Left renal cortex interstitium (tissue), 4 donors: ENCODE data around the gene PIK3C2B. TPM values are rescaled to one million over a fixed set of nuclear protein-coding genes. Genes with fewer than 3 reads are reported as not detected.
A peak's percentile ranks its signal among the peaks of the same experiment; 100 is the strongest.
"Not testable (repeated sequence)": the region's sequence is repeated elsewhere in the genome, so short reads cannot be mapped to it uniquely, and the experiment has no call there.

Experiments
- DNase-seq, 4 donors: peaks; one replicate each; pipeline ENCODE4 v3.0.0-alpha.2; 2013; ENCODE audit warnings: low read depth in 4 of 4, low spot score in 2 of 4, missing footprints in 1 of 4
- polyA plus RNA-seq, 4 donors: library from polyadenylated mRNA; unstranded; fragments of 120-200 nt; gene quantifications; one replicate each; pipeline ENCODE4 v1.2.1, GENCODE V29; 2013; ENCODE audit not compliant: insufficient read length in 4 of 4

The PIK3C2B gene
- polyA plus RNA-seq, 4 donors: 13.2 to 28.7 (median 20.1) TPM

DNA sequence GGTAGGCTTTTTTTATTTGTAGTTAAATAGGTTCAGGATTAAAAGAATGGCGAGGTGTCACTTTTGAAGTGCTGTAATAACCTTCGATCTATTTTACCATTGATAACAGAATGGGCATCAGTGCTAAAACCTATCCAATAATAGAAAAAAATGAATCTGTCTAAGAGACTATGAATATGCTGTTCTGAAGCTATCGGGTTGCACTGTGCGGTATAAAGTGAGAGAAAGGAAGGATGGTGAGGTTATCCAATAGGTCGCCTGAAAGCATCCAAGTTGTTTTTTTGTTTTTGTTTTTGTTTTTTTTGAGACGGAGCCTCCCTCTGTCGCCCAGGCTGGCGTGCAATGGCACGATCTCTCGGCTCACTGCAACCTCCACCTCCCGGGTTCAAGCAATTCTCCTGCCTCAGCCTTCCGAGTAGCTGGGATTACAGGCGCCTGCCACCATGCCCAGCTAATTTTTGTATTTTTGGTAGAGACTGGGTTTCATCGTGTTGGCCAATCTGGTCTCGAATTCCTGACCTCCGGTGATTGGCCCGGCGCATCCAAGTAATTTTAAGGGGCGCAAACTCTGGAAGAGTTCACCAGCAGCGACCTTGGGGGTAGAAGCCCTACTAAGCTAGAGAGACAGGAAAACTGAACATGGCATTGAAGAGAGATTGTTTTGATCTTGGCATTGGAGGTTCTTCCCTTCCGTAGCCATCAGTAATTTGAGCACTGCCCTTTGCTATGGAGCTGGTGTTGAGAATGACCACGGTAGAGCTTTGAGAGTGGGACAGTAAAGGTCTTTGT is 12.9 kb upstream of the PIK3C2B start:
- peak in 1 of 4 donors; percentile 39 for DNase-seq

DNA sequence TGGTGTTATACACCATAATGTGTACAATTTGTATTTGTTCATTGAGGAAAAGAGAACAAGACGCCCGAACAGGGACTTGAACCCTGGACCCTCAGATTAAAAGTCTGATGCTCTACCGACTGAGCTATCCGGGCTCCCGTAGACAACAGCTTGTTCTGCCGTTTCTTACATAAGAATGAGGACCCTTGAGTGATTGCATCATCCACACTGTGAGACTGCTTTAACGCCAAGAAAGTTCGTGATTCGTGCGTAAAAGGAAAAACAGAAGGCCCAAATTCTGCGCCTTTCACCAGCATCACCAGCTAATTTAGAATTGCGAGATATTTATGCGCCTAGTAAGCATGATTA is 12.3 kb upstream of the PIK3C2B start:
- DNase-seq: peak; percentile 93 to 98 (median 96)

DNA sequence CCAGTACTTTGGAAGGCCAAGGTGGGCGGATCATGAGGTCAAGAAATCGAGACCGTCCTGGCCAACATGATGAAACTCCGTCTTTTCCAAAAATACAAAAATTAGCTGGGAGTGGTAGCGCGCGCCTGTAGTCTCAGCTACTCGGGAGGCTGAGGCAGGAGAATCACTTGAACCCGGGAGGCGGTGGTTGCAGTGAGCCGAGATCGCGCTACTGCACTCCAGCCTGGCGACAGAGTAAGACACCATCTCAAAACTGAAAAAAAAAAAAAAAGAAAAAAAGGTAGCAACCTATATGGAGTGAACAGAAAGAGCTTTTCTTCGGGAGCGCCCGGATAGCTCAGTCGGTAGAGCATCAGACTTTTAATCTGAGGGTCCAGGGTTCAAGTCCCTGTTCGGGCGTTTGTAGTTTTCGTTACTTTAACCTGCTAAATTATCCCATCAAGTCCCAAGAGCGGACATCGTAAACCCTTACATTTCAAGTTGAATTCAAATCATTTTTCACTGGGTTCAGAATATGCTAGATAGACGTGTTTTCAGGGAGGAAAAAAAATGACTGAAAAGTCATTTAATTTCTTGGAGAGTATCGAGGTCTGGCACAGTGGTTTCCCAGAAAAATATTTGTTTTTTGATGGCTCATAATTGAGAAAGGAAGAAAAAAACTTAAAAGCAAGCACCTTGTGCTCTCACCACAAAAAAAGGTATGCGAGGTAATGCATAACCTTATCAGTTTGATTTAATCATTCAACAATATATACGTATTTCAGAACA is 11.8 kb upstream of the PIK3C2B start:
- peak; percentile 77 to 91 (median 80) for DNase-seq

DNA sequence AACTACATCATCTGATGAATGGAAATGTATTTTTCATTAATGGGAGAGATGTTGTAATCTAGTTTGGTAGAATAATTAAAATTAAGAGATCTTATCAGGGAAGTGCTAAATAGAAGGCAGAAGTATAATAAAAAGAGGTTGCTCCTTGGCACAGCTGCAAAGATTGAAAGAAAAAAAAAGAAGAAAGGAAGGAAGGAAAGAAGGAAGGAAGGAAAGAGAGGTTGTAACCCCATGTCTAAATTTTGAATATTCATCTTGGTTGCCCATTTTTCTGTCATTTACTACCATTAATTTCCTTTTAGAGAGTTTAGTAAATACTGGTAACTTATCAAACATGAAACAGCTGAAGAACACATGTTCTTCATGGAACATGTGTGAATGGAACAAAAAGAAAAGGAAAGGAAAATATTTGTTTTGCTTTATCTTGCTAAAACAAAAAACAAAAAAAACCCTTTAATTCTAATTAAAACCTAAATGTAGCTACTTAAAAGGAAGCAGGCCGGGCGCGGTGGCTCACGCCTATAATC is 11.1 kb upstream of the PIK3C2B start:
- DNase-seq: no peak

DNA sequence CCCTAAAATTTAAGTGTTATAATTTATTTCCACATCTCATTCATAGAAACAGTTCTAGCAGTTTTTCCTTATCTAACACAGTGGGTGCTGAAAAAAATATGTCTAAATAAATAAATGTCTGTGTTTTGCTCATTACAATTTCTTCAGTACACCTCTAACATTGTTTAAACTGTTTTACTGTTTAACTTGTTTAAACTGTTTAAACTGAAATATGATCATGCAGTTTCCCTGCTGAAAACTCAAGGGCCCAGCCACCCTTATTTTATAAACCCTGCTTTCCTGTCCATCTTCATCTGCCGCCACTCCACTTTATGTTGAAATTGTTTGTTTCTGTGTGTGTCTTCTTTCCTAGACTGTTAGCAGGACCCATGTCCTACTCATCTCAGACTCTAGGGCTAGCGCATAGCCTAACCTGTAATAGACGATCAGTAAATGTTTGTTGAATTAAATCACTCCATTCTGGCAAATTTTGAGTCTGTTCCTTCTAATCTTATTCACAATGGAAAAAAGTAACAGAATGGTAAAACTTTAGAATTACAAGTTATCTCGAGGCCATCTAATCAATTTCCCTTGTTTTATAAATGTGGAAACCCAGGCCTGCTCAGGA is 9.4 kb upstream of the PIK3C2B start:
- no peak for DNase-seq

DNA sequence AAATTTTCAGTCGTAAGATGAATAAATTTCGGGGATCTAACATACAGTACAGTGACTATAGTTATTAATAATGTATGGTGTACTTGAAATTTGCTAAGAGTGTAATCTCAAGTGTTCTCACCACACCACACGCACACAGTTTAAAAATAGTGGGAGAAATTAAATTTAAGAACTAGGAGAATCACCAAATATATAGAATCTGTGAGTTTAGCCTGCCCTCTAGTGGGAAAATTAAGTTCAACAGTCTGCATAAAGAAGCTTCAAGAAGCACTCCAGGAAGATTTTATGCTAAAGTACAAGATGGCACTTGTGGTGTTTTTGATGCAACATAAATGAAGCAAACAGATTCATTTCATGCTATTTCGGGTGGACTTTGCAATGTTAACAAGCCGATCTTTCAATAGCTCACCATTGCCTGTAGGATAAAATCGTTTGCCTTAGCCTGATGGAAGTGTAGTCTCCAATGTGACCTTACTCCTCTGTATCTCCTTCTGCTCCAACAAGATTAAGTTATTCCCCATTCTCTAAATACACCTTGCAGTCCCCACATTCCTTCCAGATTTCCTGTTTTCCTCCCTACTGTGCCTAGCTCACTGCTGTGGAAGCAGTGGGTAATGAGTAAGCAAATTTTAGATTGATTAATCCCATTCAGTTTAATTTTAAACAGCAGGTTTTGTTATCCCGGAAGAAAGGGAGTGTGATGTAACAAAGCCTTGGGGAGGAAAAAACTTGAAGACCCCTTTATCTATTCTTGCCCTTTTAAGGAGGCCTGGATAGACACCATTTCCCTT is 8.7 kb upstream of the PIK3C2B start:
- peak in 1 of 4 donors; percentile 73 for DNase-seq

DNA sequence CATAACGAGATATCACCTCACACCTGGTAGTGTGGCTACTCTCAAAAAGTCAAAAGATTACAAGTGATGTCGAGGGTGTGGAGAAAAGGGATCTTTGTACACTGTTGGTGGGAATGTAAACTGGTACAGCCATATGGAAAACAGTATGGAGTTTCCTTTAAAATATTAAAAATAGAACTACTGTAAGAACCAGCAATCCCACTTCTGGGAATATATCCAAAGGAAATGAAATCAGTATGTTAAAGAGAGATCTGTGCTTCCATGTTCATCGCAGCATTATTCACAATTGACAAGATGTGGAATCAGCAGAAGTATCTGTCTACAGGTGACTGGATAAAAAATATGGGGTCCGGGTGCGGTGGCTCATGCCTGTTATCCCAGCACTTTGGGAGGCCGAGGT is 7.6 kb upstream of the PIK3C2B start:
- DNase-seq: no peak

DNA sequence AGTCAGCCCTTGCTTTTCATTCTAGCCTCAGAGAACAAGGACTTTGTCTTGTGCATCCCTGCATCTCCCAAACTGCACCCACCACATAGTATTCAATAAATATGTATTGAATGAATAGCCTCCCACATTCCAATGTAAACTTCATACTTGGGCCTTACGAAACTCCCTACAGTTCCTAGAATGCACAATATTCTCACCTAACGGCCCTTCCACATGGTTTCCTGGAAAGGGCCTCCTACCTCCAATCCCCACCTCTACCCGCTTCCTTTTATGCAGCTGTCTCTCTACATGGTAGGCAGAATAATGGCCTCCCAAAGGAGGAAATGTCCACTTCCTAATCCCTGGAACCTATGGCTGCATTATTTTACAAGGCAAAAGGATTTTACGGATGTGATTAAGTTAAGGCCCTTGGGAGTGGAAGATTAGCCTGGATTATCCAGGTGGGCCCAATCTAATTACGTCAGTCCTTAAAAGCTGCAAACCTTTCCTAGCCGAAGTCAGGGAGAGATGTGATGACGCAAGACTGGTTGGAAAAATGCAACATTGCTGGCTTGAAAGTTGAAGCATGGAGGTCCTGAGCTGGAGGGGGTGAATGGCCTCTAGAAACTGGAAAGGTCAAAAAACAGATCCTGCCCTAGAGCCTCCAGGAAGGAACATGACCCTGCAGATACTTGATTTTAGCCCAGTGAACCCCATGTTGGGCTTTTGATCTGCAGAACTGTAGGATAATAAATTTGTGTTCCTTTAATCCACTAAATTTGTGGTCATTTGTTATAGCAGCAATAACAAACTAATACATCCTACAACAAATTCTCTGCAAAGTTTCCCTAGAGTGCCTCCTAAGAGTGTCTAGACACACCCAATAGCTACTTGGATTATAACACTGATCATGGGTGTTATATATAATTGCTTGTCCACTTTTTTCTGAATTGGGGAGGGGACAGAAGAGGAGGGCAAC is 5.2 kb upstream of the PIK3C2B start:
- DNase-seq: no peak

DNA sequence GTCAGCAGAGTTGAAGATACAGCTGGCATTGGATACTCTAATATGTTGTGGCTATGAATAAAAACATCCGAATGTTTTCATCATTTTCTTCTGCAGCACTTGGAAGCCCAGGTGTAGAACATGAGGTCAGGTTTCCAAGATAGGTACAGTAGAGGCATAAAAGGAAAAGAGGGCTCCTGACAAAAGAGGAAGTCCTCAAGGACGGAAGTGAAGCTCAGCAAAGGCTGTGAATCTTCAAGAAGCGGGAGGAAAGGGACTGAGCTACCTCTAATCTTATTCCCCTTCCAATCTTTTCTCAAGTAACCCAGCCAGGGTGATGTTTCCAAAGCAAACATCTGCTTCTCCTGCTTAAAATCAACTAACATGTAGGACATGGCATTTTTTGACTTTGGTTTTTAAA is 4.4 kb upstream of the PIK3C2B start:
- no peak for DNase-seq

DNA sequence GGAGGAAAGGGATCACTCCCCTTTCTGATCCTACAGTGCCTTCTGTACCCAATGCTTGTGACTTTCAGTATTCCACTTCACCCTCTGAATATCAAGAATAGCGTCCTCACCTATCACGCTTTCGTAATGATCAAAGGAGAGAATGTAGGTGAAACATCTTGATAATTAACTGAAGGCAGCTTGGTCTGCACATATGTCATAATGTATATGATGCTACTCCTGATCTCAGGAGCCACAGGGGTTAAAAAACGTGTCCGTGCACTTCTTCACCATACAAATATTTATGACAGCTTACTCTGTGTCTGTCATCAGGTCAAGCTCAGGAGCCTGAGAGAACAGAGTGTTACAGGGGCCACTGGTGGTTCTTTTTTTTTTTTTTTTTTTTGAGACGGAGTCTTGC is 1.2 kb upstream of the PIK3C2B start:
- DNase-seq: no peak

DNA sequence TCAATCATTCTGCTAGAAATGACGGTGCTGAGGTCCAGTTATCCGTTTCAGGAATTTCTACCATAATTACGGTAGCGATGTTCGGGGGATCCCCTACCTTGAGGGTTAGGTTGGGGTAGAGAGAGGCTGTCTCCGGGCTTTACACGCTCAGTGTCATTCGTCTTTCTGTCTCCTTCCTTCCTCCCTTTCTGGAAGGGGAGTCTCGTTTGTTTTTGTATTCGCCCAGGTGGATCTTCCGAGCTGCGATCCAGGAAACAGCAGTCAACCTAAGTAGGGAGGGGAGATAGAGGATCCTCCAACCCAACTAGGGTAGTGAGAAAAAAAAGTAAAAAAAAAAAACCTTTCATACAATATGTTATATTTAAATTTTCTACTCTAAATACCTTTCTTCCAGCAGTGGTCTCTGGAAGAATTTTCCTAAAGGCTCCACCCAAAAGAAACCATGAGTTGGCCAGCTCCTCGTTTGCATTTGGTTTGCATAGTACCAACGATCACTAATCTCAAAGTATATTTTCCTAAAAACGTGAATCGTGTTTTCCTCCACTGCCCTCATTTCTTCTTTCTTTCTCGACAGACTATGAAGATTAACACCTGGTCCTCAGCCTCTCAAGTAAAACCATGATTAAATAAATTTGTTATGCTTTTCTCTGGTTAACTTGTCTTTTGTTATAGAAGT is 611 bp upstream of the PIK3C2B start:
- no peak for DNase-seq

DNA sequence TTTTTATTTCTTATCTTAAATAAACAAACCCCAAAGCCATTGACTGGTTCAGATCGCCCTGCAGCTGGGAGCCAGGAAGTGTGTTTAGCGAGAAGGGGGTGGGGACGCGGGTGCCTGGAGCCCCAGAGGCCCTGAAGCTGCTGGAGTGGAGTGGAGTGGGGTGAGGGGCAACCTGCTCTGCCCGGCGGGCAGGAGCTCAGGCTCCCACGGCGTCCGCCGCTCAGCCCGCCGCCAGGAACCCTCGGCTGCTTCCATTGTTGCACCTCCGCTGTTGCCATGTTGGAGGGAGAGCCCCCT is 673 bp downstream of the PIK3C2B start:
- no peak for DNase-seq

DNA sequence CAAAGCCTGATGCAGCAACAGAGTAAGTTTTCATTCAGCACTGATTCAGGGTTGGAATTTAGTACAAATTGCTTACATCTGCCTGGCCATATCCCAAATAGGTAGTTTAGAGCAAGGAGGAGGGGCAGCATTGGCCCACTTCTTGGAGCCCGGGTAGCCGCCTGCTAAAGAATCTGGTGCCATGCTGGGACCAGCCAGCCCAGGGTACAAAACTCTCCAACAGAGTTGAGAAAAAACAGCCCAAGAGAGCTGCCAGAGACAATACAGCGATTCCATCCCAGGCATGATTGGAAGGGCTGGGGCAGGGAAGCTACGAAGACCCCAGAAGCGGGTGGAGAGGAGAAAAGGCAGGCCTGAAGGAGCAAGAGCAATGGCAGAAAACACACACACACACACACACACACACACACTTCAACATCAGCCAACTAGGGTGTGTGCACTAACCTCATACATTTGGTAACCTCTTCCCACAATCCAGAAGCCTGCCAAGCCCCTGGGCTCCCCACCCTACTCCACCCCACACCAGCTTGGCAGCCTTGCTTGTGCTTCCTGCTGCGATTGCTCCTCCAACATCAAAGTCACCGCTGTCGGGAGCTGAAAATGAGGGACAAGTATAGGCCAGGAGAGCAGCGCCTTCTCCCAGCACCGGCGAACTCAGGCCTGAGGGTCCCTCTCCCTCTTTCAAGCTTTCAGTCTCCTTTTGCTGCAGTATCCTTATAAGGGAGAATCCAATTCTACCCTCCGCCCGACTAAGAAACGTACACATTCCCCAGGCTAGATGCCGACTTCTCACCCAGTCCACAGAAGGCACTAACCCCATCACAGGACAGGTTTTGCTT is 1.2 kb downstream of the PIK3C2B start:
- DNase-seq: no peak

DNA sequence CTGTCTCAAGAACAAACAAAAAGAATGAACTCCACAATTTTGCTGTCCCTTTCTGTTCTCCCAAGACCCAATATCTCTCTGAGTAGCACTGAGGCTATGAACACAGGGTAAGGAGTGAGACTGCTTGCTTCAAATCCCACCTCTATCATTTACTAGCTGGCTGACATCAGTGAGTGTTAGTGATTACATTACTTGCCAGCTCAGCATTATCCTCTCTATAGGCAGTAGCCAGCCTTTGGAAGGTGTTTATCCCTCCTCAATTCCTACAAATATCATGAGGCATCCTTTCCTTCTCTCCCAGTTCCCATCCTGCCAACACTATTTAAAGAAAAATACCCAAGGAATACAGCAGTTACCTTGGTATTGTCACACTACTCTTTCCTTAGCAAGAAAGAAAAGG is 3.0 kb downstream of the PIK3C2B start:
- DNase-seq: no peak

DNA sequence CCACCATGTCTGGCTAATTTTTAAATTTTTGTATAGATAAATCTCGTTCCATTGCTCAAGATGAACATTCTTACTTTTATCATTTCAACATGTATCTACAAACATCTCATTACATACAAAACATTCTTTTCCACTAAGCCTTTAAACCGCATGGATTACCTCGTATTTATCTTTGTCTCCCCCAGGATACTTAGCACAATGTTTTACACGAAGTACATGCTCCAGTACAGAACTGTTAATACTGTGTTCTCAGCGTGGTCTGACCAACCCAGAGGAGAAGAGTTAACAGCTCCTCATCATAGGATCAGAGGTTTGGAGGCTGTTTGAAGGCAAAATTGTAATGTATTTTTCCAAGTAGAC is 7.4 kb downstream of the PIK3C2B start:
- DNase-seq: no peak

DNA sequence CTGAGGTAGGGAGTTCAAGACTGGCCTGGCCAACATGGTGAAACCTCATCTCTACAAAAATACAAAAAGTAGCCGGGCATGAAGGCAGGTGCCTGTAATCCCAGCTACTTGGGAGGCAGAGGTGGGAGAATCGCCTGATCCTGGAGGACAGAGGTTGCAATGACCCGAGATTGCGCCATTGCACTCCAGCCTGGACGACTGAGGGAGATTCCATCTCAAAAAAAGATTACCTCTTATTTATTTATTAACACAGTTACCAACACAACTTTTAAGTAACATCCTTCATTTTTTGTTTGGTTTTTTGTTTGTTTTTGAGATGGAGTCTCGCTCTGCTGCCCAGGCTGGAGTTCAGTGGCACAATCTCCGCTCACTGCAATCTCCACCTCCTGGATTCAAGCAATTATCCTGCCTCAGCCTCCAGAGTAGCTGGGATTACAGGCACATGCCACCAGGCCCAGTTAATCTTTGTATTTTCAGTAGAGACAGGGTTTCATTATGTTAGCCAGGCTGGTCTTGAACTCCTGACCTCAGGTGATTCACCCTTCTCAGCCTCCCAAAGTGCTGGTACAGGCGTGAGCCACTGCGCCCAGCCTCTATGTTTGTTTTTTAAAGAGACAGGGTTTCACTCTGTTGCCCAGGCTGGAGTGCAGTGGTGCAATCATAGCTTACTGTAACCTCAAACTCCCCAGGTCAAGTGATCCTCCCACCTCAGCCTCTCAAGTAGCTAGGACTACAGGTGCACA is 7.9 kb downstream of the PIK3C2B start:
- not testable (repeated sequence) for DNase-seq

DNA sequence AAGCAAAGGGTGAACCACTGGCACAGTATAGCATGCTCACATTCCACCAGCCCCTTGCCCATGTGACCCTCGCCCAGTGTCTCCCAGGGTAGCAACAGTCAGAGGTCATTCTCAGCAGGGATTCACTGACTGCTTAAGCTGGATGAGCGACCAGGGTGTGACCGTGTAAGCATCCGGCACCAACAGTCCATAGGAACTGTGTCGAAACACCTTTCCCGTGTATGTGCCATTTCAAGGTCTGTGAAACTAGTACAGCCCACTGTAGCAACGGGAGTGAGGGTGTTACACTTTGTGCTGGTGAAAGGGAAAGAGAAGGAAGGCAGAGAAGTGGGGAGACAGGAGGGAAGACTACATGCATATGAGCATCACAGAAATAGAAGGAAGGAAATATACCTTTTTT is 10.8 kb downstream of the PIK3C2B start:
- DNase-seq: no peak

DNA sequence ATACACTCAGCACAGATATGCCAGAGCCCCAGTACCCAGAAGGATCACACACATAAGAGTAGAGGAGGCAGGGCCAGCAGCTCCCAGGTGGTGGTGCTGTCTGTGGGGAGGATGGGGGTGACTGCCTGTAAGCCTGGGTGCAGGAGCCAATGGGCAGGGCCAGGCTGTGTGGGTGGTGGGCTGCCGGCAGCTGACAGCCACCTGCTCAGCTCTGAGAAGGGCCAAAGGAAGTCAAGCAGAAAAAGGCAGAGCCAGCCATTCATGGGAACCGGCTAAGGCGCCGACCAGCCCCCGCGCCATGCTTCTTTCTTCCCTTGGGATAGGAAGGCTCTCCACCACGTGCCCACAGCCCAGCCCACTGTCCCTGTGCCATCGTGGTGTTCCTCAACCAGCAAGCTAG is 14.1 kb downstream of the PIK3C2B start:
- DNase-seq: no peak
